ENCODE results near the gene ELMO1. TPM values are rescaled to one million over a fixed set of nuclear protein-coding genes. Genes with fewer than 3 reads are reported as not detected.

The ELMO1 gene
- polyA plus RNA-seq, 2 of the 4 experiments (the other 2 are of a cell fraction) = 2.3 to 6.1 TPM

GRCh38 chr7:37056234-37056912 is 392.3 kb downstream of the ELMO1 start:
- DNase-seq (ENCODE audit: low read depth in 1 of 2, low spot score in 1 of 2) = no peak
- no peak overlapping the region for H3K4me3 ChIP-seq
- H3K4me1 ChIP-seq = no peaks in the 10 kb centered on the region
- no peak overlapping the region for H3K27ac ChIP-seq
- H3K4me2 ChIP-seq = no peak overlapping the region
- 38% methylated on average over 4 of the region's 4 CpGs for WGBS (ENCODE audit: missing lambda C conversion rate)
- ATAC-seq = no peak
- no peak for FAIRE-seq
- H3K9me3 ChIP-seq = no peaks in the 10 kb centered on the region
- POLR2A ChIA-PET = no interaction called here
- TF ChIP-seq NFE2L2 (conservative IDR thresholded peaks at IDR 0.05; ENCODE audit: low read length) = no peak
- no peak for TF ChIP-seq RARB (CRISPR knock-in tag; IDR thresholded peaks at IDR 0.05)
- TF ChIP-seq MAZ (IDR thresholded peaks at IDR 0.05; ENCODE audit: borderline replicate concordance, low read depth, low read length) = no peak
- TF ChIP-seq CEBPB (IDR thresholded peaks at IDR 0.05) = no peak
- TF ChIP-seq HMGXB4 (CRISPR knock-in tag; IDR thresholded peaks at IDR 0.05; ENCODE audit: borderline replicate concordance) = no peak
- TF ChIP-seq BHLHE40 (IDR thresholded peaks at IDR 0.05; ENCODE audit: low read depth, low read length) = no peak
- no peak for TF ChIP-seq JUN (IDR thresholded peaks at IDR 0.05)
- TF ChIP-seq CHD4 (IDR thresholded peaks at IDR 0.05; ENCODE audit: borderline replicate concordance) = no peak
- no peak for TF ChIP-seq HOXB13 (CRISPR knock-in tag; IDR thresholded peaks at IDR 0.05; ENCODE audit: low read depth)
- TF ChIP-seq POLR2A (IDR thresholded peaks at IDR 0.05; ENCODE audit: low read length) = no peak
- no peak for TF ChIP-seq ATOH8 (CRISPR knock-in tag; IDR thresholded peaks at IDR 0.05; ENCODE audit: low read depth)
- no peak for TF ChIP-seq HES2 (IDR thresholded peaks at IDR 0.05)
- TF ChIP-seq ZSCAN20 (CRISPR knock-in tag; IDR thresholded peaks at IDR 0.05) = no peak
- TF ChIP-seq ZC3H11A (IDR thresholded peaks at IDR 0.05) = no peak
- TF ChIP-seq SREBF2 (IDR thresholded peaks at IDR 0.05) = no peak
- no peak for TF ChIP-seq ESRRA (IDR thresholded peaks at IDR 0.05; ENCODE audit: borderline replicate concordance, low read length)
- no peak for TF ChIP-seq HDAC2 (IDR thresholded peaks at IDR 0.05)
- TF ChIP-seq FOXS1 (CRISPR knock-in tag; IDR thresholded peaks at IDR 0.05) = no peak
- CTCF ChIA-PET = interaction anchor here (1.4 kb wide), 1 partner anchor 70 kb away, joined by 5 read pairs; no protein-coding TSS in a partner anchor

- POLR2A ChIA-PET = no interaction called here
- 68% methylated on average over 2 of the region's 2 CpGs for WGBS (ENCODE audit: missing lambda C conversion rate)
- CTCF ChIA-PET = interaction anchor here (1.2 to 1.4 kb wide), 2 partner anchors 68 to 128 kb away, joined by 3 to 5 read pairs; no protein-coding TSS in a partner anchor
- Histone ChIP-seq H3K4me2 (no peak overlapping the region), H3K4me3 (no peak overlapping the region), H3K27ac (no peak overlapping the region), H3K4me1 (no peaks in the 10 kb centered on the region), H3K9me3 (no peaks in the 10 kb centered on the region)
- FAIRE-seq (no peak), DNase-seq (ENCODE audit: low read depth in 1 of 2, low spot score in 1 of 2) (no peak), ATAC-seq (no peak)
- TF ChIP-seq CTCF (IDR thresholded peaks at IDR 0.05) (no peak), MAX (IDR thresholded peaks at IDR 0.05) (no peak), HOXB5 (CRISPR knock-in tag; IDR thresholded peaks at IDR 0.05) (no peak), FOSL2 (IDR thresholded peaks at IDR 0.05) (no peak), FOSL2 (CRISPR knock-in tag; IDR thresholded peaks at IDR 0.05) (no peak), NR3C1 (IDR thresholded peaks at IDR 0.05) (no peak), ZNF302 (CRISPR knock-in tag; IDR thresholded peaks at IDR 0.05) (no peak), TFCP2L1 (CRISPR knock-in tag; IDR thresholded peaks at IDR 0.05) (no peak), MAZ (IDR thresholded peaks at IDR 0.05; ENCODE audit: borderline replicate concordance, low read depth, low read length) (no peak), SMC3 (IDR thresholded peaks at IDR 0.05) (no peak), KDM1A (IDR thresholded peaks at IDR 0.05; ENCODE audit: low read depth) (no peak), RNF2 (IDR thresholded peaks at IDR 0.05; ENCODE audit: borderline replicate concordance, low read depth) (no peak), GATA3 (IDR thresholded peaks at IDR 0.05; ENCODE audit: borderline replicate concordance) (no peak)
Observed at GRCh38 chr7:37054624-37055241, 393.9 kb downstream of the ELMO1 start.

All from A549 (cell line).